Measurements from ENCODE around the gene ITIH6.

DNA sequence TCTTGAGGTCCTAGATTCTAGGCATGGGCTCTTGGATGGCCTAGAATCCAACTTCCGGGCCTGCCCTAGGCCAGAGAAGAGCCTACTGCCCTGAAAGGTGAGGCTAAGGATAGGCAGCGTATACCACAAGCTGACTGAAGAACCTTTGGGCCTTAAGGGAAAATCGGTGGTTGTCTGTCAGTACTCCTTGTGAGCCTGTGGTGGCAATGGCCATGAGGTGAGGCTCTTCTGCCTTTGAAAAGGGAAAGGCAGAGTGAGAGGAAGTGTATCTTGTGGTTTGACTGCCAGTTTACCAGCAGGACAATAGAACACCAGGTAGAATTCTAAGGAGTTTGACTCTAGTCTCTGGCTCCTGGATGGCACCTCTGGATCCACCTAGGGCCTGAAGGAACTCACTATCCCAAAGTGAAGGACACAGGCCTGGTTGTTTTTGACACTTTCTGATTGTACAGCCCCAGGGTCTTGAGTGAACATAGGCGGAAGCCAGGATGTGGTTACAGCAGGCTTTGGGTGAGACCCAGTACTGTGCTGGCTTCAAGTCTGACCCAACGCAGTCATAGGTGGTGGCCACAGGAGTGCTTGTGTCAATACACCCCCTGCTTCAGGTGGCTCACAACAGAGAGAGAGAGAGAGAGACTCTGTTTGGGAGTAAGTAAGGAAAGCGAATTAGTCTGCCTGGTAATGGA is 20.9 kb downstream of the ITIH6 start:
- TF ChIP-seq, protein P1, sequence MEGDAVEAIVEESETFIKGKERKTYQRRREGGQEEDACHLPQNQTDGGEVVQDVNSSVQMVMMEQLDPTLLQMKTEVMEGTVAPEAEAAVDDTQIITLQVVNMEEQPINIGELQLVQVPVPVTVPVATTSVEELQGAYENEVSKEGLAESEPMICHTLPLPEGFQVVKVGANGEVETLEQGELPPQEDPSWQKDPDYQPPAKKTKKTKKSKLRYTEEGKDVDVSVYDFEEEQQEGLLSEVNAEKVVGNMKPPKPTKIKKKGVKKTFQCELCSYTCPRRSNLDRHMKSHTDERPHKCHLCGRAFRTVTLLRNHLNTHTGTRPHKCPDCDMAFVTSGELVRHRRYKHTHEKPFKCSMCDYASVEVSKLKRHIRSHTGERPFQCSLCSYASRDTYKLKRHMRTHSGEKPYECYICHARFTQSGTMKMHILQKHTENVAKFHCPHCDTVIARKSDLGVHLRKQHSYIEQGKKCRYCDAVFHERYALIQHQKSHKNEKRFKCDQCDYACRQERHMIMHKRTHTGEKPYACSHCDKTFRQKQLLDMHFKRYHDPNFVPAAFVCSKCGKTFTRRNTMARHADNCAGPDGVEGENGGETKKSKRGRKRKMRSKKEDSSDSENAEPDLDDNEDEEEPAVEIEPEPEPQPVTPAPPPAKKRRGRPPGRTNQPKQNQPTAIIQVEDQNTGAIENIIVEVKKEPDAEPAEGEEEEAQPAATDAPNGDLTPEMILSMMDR (IDR thresholded peaks at IDR 0.05; ENCODE audit: low read depth, low read length, poor library complexity, severe bottlenecking), result no peak
- no peak for TF ChIP-seq EZH2phosphoT487 (IDR thresholded peaks at IDR 0.05; ENCODE audit: borderline replicate concordance, low read length)

All from DOHH2 (cell line).